ENCODE measurements around the gene ID2. TPM values are rescaled to one million over a fixed set of nuclear protein-coding genes. Genes with fewer than 3 reads are reported as not detected.

ID2 gene
- total RNA-seq, 1 donor from 2014 or later: 151 TPM

DNA sequence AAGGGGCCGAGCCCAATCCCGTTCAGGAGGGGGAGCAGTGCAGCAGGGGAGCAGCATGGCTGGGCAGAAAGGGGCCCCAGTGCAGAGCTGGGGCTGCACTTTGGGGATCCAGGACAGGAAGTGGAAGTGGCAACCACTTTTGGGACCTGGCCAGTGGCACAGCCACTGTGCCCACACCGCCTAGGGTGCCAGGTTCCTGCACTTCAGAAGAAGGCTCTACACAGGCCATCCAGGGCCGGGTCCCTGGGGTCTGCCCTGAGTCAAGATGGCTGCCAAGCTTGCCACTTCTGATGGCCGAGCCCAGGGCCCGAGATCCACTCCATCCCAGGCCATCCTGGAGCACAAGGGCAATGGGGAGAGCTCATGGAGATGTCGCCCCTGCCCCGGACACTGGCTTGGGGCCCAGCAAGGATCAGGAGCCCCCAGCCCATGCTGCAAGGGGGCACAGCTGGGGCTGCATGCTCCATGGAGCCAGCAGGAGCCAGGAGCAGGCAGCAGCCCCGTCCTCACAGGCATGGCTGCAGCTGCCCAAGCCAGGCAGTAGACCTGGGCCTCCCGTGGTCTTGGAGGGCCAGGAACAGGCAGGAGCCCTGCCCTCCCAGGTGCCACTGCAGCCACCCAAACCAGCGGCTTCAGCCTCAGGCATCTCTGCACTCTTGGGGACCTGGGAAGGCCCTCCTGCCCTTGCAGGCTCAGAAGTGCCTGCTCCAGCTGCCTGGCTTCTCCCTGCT is 35.0 kb upstream of the ID2 start:
- DNase-seq (ENCODE audit: low spot score in 2 of 2) (no peak), FAIRE-seq (no peak)

GRCh38 chr2:8647462-8647857 is 34.4 kb upstream of the ID2 start:
- DNase-seq (ENCODE audit: low spot score in 2 of 2): no peak
- no peak for FAIRE-seq

DNA sequence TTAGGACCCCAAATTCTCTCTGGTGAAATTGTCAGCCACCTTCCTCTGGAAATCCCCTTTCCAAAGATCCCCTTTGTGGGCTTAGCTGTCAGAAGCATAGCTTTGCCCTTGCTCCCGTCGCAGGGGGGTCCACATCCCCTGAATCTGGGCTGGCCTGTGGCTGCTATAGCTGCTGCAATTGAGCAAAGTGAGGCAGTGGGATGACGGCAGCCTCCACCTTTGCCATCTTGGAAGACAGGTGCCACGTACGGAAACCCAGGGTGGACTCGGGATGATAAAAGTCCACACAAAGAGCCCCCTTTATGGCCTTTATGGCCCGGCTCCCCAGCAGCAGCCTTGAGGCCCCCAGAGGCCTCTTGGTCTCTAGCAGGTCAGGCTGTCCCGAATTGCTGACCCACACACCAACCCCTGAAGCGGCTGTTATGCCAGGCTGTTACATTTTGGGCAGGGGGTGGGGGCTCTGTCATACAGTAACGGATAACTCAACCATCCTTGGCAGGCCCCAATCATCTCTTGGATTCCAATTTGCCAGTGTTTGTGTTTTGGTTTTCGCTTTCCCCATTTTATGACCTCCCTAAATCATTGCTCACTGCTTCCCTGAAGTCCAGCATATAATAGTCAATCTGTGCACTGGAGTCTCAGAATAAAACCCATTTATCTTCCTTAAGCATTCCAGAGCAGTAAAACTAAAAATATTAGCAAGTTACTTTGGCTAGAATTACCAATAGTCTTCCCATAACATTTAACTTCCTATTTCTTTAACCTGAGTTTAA is 33.2 kb upstream of the ID2 start:
- no peak for DNase-seq (ENCODE audit: low spot score in 2 of 2)
- no peak for FAIRE-seq

GRCh38 chr2:8649718-8650117 is 32.1 kb upstream of the ID2 start:
- FAIRE-seq: peak; percentile 79
- no peak for DNase-seq (ENCODE audit: low spot score in 2 of 2)

GRCh38 chr2:8650256-8650655 is 31.6 kb upstream of the ID2 start:
- no peak for FAIRE-seq
- no peak for DNase-seq (ENCODE audit: low spot score in 2 of 2)

GRCh38 chr2:8652774-8653426 is 29.0 kb upstream of the ID2 start:
- no peak for FAIRE-seq

DNA sequence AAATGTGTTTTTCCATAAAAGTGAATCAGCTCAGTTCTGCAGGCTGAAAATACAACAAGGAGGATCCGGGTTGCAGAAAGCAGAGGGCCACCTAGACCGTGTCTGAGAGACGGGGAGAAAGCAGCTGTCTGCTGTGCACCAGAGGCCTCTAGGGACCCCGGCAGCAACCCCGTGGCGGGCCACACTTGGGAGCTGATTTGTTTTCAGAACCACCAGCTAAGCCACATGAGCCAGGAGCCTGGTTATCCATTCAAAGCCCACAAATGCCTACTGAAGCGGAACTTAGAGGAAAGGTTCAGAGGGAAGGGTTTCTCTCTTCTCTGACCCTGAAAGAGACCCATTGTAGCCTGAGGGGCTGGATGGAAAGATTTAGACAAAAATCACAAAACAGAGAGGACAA is 28.4 kb upstream of the ID2 start:
- DNase-seq (ENCODE audit: low spot score in 2 of 2): no peak
- FAIRE-seq: no peak

More at GRCh38 chr2:8652774-8653426, 29.0 kb upstream of the ID2 start:
- no peak for DNase-seq (ENCODE audit: low spot score in 2 of 2)

DNA sequence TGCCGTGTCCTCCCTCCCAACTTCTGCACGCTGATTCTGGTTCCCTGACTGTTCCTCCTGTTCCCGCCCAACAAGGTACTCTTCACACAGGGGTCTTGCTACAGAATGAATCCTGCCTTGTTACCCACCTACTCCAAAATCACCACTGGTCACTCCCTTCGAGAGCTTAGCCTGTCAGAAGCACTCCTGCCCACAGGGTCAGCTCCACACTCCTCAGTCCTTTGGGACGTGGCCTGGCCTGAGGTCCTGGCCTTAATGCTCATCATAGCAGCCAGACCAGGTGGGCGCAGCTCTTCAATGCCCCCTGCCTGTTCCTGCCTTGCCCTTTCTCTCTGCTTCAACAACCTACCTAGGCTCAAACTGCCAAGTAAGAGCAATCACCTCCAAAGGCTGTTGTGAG is 27.8 kb upstream of the ID2 start:
- no peak for FAIRE-seq
- no peak for DNase-seq (ENCODE audit: low spot score in 2 of 2)

DNA sequence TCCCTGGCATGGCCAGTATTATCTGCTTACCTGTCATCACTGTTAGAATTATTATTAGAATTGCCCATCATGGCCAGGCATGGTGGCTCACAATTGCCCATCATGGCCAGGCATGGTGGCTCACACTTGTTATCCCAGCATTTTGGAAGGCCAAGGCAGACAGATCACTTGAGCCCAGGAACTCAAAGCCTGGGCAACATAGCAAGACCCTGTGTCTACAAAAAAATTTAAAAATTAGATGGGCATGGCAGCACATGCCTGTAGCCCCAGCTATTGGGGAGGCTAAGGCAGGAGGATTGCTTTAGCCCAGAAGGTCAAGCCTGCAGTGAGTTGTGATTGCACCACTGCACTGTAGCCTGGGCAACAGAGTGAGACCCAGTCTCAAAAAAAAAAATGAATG is 27.4 kb upstream of the ID2 start:
- FAIRE-seq (no peak), DNase-seq (ENCODE audit: low spot score in 2 of 2) (no peak)

- no peak for FAIRE-seq
- DNase-seq (ENCODE audit: low spot score in 2 of 2): no peak
These were observed 25.7 kb upstream of the ID2 start for GRCh38 chr2:8656160-8656641.

GRCh38 chr2:8656811-8657210 is 25.0 kb upstream of the ID2 start:
- FAIRE-seq (no peak), DNase-seq (ENCODE audit: low spot score in 2 of 2) (no peak)

GRCh38 chr2:8657423-8658062 is 24.3 kb upstream of the ID2 start:
- no peak for DNase-seq (ENCODE audit: low spot score in 2 of 2)

GRCh38 chr2:8658064-8658862 is 23.6 kb upstream of the ID2 start:
- FAIRE-seq: no peak

More at GRCh38 chr2:8657423-8658062, 24.3 kb upstream of the ID2 start:
- FAIRE-seq: no peak

GRCh38 chr2:8659092-8659734 is 22.6 kb upstream of the ID2 start:
- DNase-seq (ENCODE audit: low spot score in 2 of 2) (no peak), FAIRE-seq (no peak)

More at GRCh38 chr2:8658064-8658862, 23.6 kb upstream of the ID2 start:
- no peak for DNase-seq (ENCODE audit: low spot score in 2 of 2)

DNA sequence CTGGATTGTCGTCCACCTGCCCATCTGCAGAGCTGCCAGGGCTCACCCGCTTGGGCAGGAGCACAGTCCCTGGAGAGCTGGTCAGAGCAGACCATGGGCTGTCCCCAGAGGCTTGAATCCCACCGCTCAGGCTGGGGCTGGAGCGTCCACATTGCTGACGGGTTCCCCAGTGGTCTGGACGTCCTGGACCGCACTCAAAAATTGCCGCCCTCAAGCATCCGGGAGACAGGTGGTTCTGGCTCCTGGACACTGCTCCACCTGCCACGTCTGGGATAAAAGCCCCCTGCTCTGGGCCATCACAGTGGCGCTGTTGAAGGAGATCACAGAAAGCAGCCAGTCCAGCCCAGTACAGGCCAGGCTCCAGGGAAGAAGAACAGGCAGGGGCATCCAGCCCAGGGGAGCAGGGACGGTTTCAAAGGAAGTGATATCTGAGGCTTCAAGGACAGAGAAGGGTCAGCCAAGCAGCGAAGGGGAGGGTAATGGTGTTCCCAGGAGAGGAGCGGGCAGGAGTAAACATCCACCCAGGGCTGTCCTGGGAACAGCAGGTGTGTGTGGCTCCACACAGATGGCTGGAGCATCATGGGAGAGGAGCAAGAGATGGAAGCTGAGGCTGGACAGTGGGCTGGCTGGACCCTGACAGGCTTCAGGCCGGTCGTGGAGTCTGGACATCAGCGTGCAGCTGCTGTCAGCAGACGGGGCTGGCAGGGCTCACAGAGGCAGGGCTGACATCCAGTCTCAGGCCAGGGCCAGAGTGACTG is 21.9 kb upstream of the ID2 start:
- FAIRE-seq: no peak

GRCh38 chr2:8661235-8661634 is 20.6 kb upstream of the ID2 start:
- DNase-seq (ENCODE audit: low spot score in 2 of 2) (no peak), FAIRE-seq (no peak)

More for the DNA sequence above, 21.9 kb upstream of the ID2 start:
- no peak for DNase-seq (ENCODE audit: low spot score in 2 of 2)

DNA sequence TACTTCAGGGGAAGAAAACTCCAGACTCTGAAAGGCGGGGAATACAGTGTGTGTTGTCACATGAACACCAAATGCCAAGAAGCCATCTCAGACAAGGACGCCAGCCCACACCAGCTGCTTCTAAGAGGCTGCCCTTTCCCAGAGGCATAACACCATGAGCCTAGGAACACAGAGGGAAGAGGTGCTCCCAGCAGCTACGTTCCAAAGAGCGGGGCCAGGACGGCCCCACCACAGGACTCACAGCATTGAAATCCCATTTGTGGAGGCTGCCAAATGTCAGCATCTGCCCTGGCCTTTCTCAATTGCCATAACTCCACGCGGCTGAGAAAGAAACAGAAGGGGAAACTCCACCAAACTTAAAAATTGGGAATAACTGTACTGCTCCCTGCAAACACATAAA is 20.1 kb upstream of the ID2 start:
- DNase-seq (ENCODE audit: low spot score in 2 of 2): no peak
- FAIRE-seq: no peak

- no peak for FAIRE-seq
These were observed 19.5 kb upstream of the ID2 start for GRCh38 chr2:8662239-8662879.

More at GRCh38 chr2:8662239-8662879, 19.5 kb upstream of the ID2 start:
- DNase-seq (ENCODE audit: low spot score in 2 of 2): no peak

Data from frontal cortex (tissue), 4 donors.